GM21381 (cell line): ENCODE data around the gene LYG2.
"Not testable (repeated sequence)": the region's sequence is repeated elsewhere in the genome, so short reads cannot be mapped to it uniquely, and the experiment has no call there.

Source experiments
- ATAC-seq: cut with Tn5 transposase; IDR thresholded peaks from one replicate; pipeline ENCODE4 v1.9.1; 2021; ENCODE audit warnings: mild to moderate bottlenecking, moderate library complexity; ENCODE audit not compliant: unreplicated experiment

LYG2 gene, protein sequence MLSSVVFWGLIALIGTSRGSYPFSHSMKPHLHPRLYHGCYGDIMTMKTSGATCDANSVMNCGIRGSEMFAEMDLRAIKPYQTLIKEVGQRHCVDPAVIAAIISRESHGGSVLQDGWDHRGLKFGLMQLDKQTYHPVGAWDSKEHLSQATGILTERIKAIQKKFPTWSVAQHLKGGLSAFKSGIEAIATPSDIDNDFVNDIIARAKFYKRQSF

DNA sequence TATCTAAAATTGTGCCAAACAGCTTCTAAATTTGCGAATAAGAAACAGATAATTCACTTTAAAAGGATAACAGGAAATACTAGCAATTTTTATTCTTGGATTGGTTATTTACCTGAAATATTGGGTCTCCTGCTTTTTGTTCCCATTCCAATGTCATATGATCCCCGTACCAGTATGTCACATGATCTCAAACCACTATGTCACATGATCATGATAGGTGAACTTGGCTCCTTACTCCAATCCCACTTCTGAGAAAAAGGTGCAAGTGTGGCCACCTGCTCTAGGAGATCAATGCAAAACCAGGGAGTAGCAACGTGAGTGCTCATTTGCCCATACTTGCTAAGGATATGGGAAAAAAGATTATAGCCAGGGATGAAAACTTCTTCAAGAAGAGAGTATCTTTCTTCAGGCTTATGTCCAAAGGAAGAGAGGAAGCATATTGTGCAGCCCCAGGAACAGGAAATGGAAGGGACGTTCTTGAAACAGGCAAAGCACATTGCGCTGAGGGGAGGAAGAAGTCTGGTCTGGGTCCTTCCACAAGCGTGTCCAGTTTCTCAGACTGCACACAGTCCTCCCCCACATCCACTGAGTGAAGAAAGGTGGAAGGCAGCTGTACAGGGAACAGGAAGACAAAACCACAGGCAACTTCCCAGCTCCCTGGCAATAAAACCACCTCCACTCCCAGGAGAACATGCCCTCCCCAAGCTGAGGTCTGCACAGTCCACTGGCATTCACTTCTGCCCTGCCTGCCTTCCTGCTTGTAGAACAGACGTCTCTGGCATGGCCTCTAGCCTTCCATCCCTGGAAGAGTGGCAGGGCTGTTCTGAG, at the start of gene LYG2:
TSS of gene LYG2 (minus strand) at position 176 of the 828 bp plus-strand sequence. CDS start 1,406 bp downstream, outside the sequence.
- ATAC-seq, result no peak

DNA sequence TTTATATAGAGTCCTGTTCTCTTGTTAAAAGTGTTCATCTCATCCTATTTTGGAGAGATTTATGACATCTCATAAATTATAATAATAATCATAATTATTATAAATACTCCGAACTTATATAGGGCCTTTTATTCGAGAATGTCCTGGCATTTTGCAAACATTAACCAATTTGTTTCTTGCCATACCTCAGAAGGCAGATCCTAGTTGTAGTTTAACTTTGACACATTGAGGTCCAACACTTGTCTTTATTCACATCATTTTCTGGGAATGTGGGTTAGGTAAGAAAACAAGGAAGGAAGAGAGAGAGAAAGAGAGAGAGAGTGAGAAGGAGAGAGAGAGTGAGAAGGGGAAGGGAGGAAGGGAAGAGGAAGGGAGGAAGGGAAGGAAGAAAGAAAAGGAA, 45.6 kb upstream of the LYG2 start, which contains the start of gene LYG1:
TSS of gene LYG1 (minus strand) at position 101 of the 400 bp plus-strand sequence. CDS start 5,527 bp downstream, outside the sequence.
- not testable (repeated sequence) for ATAC-seq

DNA sequence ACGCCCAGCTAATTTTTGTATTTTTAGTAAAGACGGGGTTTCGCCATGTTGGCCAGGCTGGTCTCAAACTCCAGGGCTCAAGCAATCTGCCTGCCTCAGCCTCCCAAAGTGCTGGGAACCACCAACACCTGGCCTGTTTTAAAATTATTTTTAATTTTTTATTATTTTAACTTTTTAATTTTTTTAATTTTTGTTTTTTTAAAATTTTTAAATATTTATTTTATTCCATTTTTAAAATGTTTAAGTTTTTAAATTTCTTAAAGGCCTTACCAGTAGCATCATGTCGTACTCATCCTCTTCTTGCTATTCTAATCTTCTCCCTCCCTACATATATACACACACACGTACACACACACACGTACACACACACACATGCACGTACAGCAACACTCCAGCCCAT, 44.1 kb upstream of the LYG2 start:
- no peak for ATAC-seq

DNA sequence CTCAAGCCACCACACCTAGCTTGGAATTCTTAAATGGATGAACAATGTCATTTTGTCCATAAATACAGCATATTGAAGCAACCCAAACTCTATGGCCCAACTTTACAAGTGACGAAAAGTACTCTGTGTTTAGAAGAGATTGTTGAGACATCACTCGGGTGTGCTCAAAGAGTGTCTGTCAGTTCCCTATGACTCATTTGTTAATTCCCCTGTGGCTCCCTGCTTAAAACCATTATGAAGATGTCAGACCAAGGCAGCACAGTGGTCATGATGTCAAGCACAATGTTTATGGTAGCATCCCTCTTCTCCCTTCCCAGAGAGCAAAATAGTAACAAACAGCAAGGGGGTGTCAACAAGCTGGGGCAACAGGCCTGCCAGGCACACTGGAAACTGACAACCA, 42.5 kb upstream of the LYG2 start:
- no peak for ATAC-seq

DNA sequence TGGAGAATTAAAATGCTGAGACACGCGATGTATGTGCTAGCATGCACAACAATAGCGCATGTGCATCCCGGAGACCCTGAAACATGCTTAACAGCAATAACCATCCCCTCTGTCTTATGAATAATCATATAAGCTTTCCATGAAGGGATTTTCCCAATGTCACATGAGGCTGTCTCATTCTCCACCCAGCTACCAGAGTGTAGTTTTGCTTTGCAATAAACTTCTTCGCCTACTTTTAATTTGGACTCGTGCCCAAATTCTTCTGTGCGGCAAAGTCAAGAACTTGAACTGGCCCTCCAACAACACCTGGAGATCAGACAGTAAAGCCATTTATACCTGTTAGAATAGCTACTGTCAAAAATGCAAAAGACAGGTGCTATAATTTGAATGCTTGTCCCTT, 30.1 kb upstream of the LYG2 start:
- no peak for ATAC-seq

DNA sequence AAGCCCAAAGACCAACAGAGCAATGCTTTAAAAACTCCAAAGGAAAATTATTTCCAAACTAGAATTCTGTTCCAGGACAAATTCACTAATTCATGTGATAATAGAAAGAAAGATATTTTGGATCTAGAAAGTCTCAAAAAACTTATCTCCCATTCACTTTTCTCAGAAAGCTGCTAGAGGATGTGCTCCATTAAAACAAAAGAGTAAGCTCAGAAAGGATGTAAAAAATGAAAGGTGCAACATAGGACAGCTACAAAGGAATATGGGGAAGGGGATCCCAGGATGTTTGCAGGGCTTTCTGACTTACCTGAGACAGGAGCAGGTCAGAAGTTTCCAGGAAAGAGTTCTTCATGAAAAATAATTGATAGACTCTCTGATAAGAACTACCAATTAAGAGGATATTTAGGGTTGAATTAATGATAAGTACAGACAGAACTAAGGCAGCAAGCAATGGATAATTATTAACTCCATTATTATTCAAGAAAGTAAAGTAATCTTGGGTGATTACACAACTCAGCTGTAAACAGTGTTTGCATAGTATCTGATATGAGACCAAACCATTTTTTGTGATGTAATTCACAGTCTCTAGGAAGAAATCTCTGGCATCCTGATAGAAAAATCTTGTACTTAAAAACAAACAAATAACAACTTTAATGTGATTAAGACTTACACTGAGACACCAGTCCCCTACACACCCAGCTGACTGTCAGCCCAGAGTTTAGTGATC, 24.7 kb upstream of the LYG2 start:
- no peak for ATAC-seq

DNA sequence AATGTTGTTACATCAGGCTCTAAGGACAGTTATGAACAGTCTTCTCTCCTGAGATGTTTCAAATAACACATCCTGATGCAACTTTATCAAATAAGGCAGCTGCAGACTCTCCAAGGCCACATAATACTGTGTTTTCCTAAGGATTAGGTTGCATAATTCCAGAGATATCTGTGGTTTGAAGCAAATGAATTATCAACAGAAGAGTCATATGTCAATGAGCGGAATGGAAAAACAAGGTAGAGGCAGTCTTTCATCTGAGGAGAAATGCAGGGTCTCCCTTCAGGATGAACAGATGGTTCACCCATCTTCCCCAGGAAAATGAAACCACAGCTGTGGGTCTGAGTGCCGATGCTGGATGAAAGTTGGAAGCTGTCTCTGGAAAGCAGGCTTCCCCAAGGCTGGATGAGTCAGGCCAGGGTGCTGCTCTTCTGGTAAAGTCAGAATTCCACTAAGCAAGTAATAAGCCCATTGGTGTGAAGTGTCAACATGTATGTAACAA, 23.4 kb upstream of the LYG2 start:
- no peak for ATAC-seq

DNA sequence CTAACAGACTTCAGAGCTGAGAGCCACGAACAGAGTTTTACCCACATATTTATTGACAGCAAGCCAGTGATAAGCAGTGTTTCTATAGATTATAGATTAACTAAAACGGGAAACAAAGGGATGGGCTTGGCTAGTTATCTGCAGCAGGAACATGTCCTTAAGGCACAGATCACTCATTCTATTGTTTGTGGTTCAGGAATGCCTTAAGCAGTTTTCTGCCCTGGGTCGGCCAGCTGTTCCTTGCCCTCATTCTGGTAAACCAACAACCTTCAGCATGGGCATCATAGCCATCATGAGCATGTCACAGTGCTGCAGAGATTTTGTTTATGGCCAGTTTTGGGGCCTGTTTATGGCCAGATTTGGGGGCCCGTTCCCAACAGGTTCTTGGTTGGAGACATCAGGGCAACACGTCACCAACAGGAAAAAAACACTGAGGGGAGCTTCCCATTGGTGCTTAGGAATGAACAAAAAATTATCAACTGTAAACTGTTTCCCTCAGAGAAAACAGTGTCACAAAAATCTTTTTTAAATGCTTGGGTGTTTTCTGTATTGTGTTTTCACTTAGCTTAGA, 22.8 kb upstream of the LYG2 start:
- ATAC-seq, result not testable (repeated sequence)

DNA sequence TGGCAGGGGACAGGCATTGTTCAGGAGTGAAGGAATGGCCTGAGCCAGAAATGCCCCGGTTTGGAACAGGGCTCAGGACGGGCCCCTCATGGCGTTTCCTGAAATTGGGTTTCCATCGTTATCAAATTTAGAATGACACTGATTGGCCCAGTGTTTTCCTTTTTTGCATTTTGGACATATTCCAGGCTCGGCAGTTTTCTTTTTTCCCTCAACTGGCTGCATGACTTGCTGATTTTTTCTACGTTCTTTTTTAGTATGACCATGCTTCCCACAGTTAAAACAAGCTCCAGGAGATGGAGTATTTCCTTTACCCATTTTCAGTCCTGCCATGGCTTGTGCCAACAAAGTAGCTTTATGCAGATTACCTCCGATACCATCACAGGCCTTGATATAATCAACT, 20.4 kb upstream of the LYG2 start:
- no peak for ATAC-seq

DNA sequence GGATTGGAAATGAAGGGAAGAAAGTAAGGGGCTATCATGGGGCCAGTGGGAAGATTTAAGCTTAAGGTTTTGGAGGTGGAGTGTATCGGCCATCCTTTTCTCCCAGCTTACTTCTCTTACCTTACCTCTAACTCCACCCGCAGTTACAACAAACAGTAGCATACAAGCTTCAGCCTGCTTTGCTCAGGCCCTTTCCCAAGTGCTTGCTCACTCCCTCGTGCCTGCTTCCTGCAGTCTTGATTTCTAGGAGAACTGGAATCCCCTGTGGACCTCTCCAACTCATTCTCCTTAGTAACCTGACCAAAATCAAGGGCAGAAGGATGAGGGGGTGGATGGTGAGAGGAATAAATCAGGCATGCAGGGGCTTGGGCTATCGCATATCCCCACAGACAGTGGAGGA, 5.8 kb upstream of the LYG2 start:
- ATAC-seq, result no peak

DNA sequence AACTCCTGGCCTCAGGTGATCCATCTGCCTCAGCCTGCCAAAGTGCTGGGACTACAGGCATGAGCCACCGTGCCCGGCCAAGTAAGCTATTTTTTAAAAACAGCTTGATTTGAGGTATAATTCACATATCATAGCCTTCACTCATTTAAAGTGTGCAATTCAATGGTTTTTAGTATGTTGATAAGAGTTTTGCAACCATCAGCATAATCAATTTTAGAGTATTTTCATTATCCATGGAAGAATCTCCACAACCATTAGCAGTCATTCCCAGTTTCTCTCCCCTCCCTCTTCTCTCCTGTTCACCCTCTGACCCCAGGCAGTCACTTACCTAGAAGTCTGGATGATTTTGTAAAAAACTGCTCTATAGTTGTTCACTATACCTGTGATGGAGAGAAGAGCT, 4.7 kb upstream of the LYG2 start:
- ATAC-seq, result no peak

DNA sequence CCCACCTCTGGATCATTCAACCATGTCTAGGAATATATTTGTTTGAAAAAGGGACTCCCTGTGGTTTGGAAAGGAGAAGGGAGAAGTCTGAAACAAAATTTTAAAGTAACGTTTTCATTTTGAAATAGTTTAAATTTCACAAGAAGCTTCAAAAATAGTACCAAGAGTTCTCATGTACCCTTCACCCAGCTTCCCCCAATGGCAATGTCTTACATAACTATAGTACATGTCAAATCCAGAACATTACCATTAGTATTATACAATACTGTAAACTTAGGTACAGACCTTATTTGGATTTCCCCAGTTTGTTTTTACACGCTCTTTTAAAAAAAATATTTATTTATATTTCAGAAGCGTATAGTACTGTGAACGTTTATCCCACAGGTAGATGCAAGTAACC, 4.0 kb upstream of the LYG2 start:
- ATAC-seq, result no peak

DNA sequence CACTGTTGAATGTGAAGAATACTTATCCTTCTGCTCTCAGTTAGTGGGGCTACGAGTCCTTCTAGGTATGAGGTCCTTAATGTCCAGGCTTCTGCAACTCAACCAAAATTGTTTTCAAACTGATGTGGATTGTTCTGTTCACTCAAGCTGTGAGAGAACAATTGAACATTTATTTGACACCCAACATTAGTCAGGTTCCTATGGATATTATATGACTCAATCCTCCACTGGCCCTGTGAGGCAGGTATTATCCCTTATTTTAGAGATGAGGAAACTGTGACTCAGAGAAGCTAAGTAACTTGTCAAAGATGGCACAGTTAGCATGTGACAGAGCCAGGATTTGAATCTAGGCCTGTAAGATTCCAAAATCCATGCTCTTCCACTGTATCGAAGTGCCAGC, 1.2 kb upstream of the LYG2 start:
- ATAC-seq, result no peak

DNA sequence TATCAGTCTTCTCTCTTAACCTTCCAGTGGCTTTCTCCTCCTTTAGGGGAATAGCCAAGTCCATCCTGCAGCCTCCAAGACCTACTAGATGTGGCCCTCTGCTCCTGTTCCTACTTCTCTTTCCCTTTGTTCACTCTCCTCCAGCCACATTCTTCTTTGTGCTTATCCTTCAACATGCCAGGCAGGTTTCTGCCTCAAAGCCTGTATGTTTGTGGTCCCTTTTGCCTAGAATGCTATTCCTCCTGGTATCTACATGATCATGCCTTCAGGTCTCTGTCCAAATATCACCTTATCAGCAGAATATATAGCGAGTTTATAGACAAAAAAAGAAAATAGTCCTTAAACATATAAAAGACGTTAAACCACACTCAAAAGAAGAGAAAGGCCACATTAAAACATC, 5.5 kb downstream of the LYG2 start:
- no peak for ATAC-seq

DNA sequence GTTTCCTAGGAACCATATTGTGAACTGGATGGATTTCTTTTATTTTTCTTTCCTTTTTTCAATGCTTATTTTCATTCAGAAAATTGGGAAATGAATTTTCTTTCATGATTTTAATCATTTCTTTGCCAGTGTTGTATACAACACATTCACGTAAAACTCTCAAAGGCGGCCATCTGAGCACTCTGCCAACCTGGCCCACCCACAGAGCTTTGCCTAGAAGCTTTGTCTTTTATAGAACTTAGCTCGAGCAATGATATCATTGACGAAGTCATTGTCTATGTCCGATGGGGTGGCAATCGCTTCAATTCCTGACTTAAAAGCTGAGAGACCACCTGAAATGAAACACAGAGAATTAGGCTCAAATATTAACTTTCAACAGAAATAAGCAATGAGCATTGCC, 13.3 kb downstream of the LYG2 start:
- no peak for ATAC-seq

DNA sequence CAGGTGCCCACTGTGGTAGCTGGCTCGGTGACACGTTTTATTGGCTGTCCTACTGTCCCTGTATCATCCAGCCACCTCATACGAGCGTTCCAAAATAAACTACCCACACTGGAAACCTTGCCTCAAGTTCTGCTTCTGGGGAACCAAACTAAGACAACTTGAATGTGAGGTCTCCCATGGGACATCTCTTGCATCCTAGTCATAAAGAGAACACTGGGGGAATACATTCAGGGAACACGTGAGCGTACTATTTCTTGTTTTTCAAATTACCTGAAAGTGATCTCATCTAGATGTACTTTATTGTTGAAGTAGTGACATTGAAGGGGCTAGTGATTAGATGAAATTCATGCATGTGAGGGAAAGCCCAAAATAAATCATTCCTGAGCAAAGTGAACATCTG, 15.0 kb downstream of the LYG2 start:
- no peak for ATAC-seq

DNA sequence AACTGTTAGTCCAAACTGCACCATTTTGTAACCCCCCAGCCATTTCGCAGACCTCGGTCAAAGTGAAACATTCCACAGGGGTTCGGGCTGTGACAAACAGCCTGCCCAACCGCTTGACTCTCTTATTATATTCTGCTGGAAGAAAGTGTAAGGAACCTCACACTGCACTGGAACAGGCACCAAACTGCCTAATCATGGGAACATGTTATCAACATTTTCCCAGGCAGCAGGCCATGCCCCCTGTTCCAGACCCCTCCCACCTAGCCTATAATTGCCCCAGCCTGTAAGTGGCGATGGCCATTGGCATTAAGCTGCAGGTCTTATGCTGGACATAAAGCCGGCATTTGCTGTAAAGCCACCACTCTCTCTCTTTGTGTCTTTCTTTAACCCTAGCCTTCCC, 16.9 kb downstream of the LYG2 start:
- ATAC-seq, result no peak

DNA sequence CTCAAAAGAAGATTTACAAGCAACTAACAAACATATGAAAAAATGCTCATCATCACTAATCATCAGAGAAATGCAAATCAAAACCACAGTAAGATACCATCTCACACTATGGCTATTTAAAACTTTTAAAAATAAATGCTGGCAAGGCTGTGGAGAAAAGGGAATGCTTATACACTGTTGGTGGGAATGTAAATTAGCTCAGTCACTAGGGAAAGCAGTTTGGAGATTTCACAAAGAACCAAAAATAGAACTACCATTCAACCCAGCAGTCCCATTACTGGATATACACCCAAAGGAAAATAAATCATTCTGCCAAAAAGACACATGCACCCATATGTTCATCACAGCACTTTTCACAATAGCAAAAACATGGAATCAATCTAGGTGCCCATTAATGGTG, 22.3 kb downstream of the LYG2 start:
- not testable (repeated sequence) for ATAC-seq

DNA sequence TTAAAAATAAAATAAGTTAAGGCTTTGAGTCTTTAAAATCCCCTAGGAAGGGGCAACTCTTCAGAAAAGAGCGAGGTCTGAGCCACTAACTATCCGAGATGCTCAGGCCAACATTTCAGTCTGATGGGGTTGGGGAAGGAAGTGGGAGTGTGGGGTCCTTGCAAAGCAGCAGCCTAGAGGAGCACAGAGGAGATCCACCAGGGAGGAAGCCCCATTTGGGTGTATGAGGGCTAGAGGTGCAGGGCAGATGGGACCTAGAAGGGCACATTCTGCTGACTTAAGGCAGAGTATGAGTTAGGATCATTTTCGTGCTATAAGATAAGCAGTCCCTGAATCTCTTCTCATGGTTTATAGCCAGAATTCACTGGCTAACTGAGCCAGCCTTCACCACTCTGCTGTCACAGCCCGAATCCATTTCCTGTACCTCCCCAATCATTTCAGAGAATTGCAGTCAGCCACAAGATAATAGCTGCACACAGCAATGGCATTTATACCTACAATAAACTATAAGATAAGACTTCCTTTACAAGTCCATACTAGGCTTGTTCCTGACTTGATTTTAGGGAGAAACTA, 37.5 kb downstream of the LYG2 start:
- no peak for ATAC-seq

DNA sequence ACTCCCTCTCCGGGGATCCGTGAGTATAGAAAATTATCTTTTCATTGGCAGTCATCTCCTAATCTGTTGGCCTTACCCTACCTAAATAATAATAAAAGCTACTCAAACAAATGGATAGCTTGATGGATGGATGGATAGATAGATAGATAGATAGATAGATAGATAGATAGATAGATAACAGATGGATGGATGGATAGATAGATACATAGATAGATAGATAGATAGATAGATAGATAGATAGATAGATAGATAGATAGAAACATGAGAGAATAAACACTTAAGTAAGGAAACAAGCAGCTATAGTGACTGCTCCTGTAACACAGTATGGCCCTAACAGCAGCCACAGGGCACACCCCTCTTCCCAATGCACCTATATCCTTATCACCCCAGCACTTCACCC, 39.4 kb downstream of the LYG2 start:
- ATAC-seq, result no peak

DNA sequence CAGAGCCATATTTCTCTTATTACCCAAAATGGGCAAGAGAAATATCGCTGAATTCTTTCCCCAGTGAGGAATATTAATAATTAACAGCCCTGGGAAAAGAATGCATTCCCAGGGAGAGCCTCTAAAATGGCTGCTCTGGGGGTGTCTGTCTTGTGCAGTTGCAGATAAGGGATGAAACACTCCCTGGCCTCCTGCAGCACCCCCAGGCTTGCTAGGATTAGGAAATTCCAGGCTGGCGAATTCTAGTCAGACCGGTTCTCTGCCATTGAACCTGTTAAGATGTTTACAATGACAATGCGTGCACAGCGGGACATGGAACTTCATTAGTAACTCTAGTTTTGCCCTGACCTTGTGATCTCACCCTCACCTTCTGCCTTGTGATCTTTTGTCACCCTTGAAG, 50.0 kb downstream of the LYG2 start:
- no peak for ATAC-seq
